Vagina (tissue), 2 donors: ENCODE data around the gene POLR2E. TPM values are rescaled to one million over a fixed set of nuclear protein-coding genes. Genes with fewer than 3 reads are reported as not detected.

Source experiments
- DNase-seq, 2 donors: peaks; one replicate each; pipeline ENCODE4 v3.0.0-alpha.2; 2017; ENCODE audit errors: extremely low spot score in 2 of 2
- H3K27ac ChIP-seq: fragments of 200-600 bp; sonication (generic); one replicate; pipeline ENCODE4 v1.5.1; 2019
- H3K27me3 ChIP-seq: fragments of 200-600 bp; sonication (generic); one replicate; pipeline ENCODE4 v1.5.1; 2019
- H3K36me3 ChIP-seq, 2 donors: fragments of 200-600 bp; sonication (generic); one replicate each; pipeline ENCODE4 v1.5.1; 2017 to 2019
- H3K4me1 ChIP-seq: fragments of 200-600 bp; sonication (generic); one replicate; pipeline ENCODE4 v1.5.1; 2019
- H3K4me3 ChIP-seq, 2 donors: fragments of 200-600 bp; sonication (generic); 1 replicate in 1 of 2; 2 replicates in 1 of 2; pipeline ENCODE4 v1.5.1; 2016 to 2019
- H3K9me3 ChIP-seq: fragments of 200-600 bp; sonication (generic); one replicate; pipeline ENCODE4 v1.5.1; 2019
- POLR2A ChIP-seq, 2 donors: fragments of 450-650 bp; IDR thresholded peaks; one replicate each; pipeline ENCODE4 v1.6.1; 2017; ENCODE audit warnings: antibody characterized with exemption in 2 of 2, mild to moderate bottlenecking in 2 of 2, moderate library complexity in 2 of 2
- POLR2AphosphoS5 ChIP-seq, 2 donors: sonication (generic); formaldehyde crosslinking; IDR thresholded peaks; one replicate each; pipeline ENCODE4 v1.9.0; 2017; ENCODE audit warnings: antibody characterized with exemption in 2 of 2, mild to moderate bottlenecking in 2 of 2, low read depth in 1 of 2; ENCODE audit not compliant: insufficient read depth in 1 of 2
- intact Hi-C: fragments of 100-400 bp; cut with DNase I; formaldehyde crosslinking; loops from one replicate; pipeline ENCODE4 v1.15.1; 2023
- total RNA-seq: library from RNA; depleted of rRNA; stranded (reverse); fragments of >200 nt; gene quantifications from one replicate; pipeline ENCODE4 v1.2.3, GENCODE V29; 2016
- TF ChIP-seq, protein P1 (sequence below), 3 experiments: fragments of 450-650 bp in 2 of 3; fragments of 200-600 bp in 1 of 3; sonication (generic) in 1 of 3; IDR thresholded peaks; one replicate each; pipeline ENCODE4 v1.5.1; 2017 to 2019; ENCODE audit warnings: antibody characterized with exemption in 3 of 3, mild to moderate bottlenecking in 2 of 3, moderate library complexity in 2 of 3

Gene POLR2E
- total RNA-seq, 1 donor from 2014 or later = 83.7 TPM

- H3K27ac ChIP-seq = peak overlapping the region; percentile 99
- H3K4me1 ChIP-seq = peaks cover 64% of the 10 kb centered on the region
- intact Hi-C loops = no loop called here
- H3K4me3 ChIP-seq = no peak overlapping the region
- no peaks in the 10 kb centered on the region for H3K9me3 ChIP-seq
- no peaks in the 10 kb centered on the region for H3K27me3 ChIP-seq
- no peak for TF ChIP-seq POLR2A (IDR thresholded peaks at IDR 0.05)
- TF ChIP-seq POLR2AphosphoS5 (IDR thresholded peaks at IDR 0.05; ENCODE audit: insufficient read depth in 1 of 2, low read depth in 1 of 2) = no peak
- TF ChIP-seq, protein P1, sequence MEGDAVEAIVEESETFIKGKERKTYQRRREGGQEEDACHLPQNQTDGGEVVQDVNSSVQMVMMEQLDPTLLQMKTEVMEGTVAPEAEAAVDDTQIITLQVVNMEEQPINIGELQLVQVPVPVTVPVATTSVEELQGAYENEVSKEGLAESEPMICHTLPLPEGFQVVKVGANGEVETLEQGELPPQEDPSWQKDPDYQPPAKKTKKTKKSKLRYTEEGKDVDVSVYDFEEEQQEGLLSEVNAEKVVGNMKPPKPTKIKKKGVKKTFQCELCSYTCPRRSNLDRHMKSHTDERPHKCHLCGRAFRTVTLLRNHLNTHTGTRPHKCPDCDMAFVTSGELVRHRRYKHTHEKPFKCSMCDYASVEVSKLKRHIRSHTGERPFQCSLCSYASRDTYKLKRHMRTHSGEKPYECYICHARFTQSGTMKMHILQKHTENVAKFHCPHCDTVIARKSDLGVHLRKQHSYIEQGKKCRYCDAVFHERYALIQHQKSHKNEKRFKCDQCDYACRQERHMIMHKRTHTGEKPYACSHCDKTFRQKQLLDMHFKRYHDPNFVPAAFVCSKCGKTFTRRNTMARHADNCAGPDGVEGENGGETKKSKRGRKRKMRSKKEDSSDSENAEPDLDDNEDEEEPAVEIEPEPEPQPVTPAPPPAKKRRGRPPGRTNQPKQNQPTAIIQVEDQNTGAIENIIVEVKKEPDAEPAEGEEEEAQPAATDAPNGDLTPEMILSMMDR (IDR thresholded peaks at IDR 0.05) = no peak
- DNase-seq = no peak
- no peaks in the 10 kb centered on the region for H3K36me3 ChIP-seq
These were observed 3.2 kb upstream of the POLR2E start for GRCh38 chr19:1098177-1099051.

- Histone ChIP-seq H3K4me1 (peaks cover 62% of the 10 kb centered on the region), H3K27ac (no peak overlapping the region), H3K27me3 (no peaks in the 10 kb centered on the region), H3K9me3 (no peaks in the 10 kb centered on the region), H3K36me3 (no peaks in the 10 kb centered on the region), H3K4me3 (no peak overlapping the region)
- intact Hi-C loops = no loop called here
- no peak for DNase-seq
- TF ChIP-seq, protein P1 (IDR thresholded peaks at IDR 0.05) = no peak
- TF ChIP-seq POLR2A (IDR thresholded peaks at IDR 0.05) = no peak
- TF ChIP-seq POLR2AphosphoS5 (IDR thresholded peaks at IDR 0.05; ENCODE audit: insufficient read depth in 1 of 2, low read depth in 1 of 2) = no peak
These were observed 2.6 kb upstream of the POLR2E start for GRCh38 chr19:1097810-1098176.

DNA sequence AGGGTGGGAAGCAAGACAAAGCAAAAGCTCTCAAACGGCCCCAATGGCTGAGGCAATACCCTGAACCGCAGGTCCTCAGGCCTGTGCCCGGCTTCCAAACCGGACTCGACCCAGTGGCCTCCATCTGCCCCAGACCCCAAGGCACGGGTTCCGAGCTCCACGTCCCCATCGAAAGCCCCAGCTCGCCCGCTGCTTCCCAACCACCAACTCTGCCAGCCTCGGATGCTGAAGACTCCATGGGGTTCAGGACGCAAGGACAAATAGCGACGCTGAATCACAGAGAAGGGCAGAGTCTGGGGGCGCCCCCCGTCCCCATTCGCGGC, 559 bp downstream of the POLR2E start:
- peaks cover 38% of the 10 kb centered on the region for H3K4me1 ChIP-seq
- H3K4me3 ChIP-seq = peak overlapping the region; percentile 76 to 99
- H3K36me3 ChIP-seq = peaks cover 0 to 25% of the 10 kb centered on the region in 2 donors
- TF ChIP-seq, protein P1 (IDR thresholded peaks at IDR 0.05) = no peak
- TF ChIP-seq POLR2AphosphoS5 (IDR thresholded peaks at IDR 0.05; ENCODE audit: insufficient read depth in 1 of 2, low read depth in 1 of 2) (no peak), POLR2A (IDR thresholded peaks at IDR 0.05) (no peak)
- H3K9me3 ChIP-seq = no peaks in the 10 kb centered on the region
- H3K27ac ChIP-seq = peak overlapping the region; percentile 80
- no peak for DNase-seq
- intact Hi-C loops = no loop called here
- no peaks in the 10 kb centered on the region for H3K27me3 ChIP-seq

- peaks cover 32% of the 10 kb centered on the region for H3K4me1 ChIP-seq
- H3K27ac ChIP-seq = peak overlapping the region; percentile 80
- TF ChIP-seq, protein P1 (IDR thresholded peaks at IDR 0.05) = no peak
- TF ChIP-seq POLR2A (IDR thresholded peaks at IDR 0.05) = no peak
- TF ChIP-seq POLR2AphosphoS5 (IDR thresholded peaks at IDR 0.05; ENCODE audit: insufficient read depth in 1 of 2, low read depth in 1 of 2) = no peak
- H3K27me3 ChIP-seq = no peaks in the 10 kb centered on the region
- peak overlapping the region; percentile 76 to 99 for H3K4me3 ChIP-seq
- intact Hi-C loops = no loop called here
- H3K9me3 ChIP-seq = no peaks in the 10 kb centered on the region
- H3K36me3 ChIP-seq = peaks cover 0 to 31% of the 10 kb centered on the region in 2 donors
- no peak for DNase-seq
These were observed 1.2 kb downstream of the POLR2E start for GRCh38 chr19:1093811-1094553.
